HG02759 (cell line): ENCODE measurements around the gene MYADM.
"Not testable (repeated sequence)": the region's sequence is repeated elsewhere in the genome, so short reads cannot be mapped to it uniquely, and the experiment has no call there.

Source experiments
- ATAC-seq: cut with Tn5 transposase; IDR thresholded peaks from one replicate; pipeline ENCODE4 v1.9.1; 2021; ENCODE audit warnings: mild to moderate bottlenecking, moderate library complexity; ENCODE audit not compliant: unreplicated experiment

Gene MYADM, protein sequence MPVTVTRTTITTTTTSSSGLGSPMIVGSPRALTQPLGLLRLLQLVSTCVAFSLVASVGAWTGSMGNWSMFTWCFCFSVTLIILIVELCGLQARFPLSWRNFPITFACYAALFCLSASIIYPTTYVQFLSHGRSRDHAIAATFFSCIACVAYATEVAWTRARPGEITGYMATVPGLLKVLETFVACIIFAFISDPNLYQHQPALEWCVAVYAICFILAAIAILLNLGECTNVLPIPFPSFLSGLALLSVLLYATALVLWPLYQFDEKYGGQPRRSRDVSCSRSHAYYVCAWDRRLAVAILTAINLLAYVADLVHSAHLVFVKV

DNA sequence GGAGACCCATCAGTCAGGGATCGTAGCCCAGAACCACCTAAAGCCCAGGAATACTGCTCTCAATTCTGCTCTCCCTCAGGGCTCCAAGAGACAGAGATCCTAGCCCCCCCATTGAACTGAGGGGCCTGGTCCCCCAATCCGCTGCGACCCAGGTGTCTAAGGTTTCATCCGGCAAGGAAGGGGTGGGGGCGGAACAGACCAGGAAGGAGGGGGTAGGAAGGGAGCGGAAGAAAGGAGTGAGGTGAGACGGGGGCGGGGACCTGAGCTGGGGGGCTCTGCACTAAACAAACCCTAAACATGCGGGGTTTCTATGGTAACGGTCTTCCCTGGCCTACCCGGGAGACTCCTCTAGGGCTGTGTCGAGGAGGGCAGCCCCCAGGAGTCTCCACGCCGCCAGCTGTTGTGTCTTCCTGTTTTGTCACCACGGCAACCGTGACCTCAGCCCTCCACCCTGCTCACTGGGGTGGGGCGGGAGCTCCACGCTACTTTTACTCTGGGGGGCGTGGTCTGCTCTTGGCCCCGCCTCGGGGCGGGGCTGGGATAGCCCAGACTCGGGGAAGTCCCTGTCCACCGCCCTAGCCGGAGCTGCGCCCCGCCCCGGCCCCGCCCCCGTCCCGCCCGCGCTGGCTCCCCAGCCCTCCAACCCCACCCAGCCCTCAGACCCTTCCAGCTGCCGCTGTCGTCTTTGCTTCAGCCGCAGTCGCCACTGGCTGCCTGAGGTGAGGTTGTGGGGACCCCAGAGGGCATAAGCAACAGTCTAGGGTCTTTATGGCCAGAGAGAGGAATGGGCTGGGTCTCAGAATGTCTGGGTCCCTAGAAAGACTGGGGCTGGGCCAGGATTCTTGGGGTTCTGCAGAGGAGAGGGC is at the start of gene MYADM:
TSS of gene MYADM (plus strand) at position 659 of the 866 bp plus-strand sequence. CDS start 5,647 bp downstream, outside the sequence.
- ATAC-seq = peak; percentile 66

DNA sequence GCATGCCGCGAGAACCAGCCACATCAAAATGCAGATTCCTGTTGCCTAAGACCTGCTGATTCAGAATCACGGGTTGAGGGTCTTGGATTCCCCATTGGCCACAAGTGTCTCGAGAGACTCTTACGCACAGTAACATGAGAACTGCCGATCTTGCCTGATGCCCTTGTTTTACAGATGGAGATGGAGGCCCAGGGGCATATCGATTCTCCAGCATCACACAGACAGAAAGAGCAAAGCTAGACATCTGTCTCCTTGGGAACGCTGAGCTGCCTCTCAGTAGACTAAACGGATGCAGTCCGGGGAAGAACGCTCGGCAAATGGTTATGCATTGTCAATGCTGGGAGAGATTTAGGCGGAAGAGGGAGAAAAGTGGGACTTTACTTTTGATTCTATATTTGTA is 48.9 kb upstream of the MYADM start:
- ATAC-seq = no peak

DNA sequence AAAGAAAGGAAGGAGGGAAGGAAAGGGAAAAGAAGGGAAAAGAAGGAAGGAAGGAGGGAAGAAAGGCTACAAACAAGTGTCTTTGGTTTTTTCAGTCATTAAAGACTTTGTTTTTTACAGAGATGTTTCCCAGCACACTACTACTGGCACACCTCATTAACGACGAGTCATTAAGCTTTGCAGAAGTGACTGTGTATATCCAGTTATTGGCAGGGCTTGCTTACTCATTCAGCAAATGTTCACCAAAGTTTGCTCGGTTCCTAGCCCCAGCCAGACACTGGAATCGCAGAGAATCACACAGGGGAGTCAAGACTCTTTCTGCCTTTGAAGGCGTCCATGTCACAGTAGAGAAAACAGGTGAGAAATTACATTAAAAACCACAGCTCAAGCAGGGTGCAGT is 47.8 kb upstream of the MYADM start:
- ATAC-seq = no peak

GRCh38 chr19:53823380-53824120 is 44.1 kb upstream of the MYADM start:
- no peak for ATAC-seq

DNA sequence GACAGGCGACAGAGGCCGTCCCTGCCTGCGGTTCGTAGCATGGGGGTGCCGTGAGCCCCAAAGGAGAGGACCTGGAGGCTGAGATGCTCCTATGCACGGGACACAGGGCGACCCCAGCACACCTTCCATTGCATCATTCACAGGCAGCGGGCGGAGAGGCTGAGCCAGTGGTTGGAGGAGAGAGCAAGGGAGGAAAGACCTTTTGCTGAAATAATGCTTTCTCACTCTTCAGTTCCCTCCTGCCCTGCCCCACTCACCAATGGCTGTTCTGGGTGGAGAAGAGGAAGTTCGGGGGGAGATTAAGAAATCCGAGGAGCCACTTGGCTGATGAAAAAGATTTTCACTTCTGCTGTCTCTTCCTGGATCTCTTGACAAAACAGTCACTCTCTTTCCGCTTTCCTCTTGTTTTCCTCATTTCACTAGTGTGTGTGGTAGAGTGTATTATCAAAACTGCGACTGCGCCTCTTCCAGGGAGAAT is 43.5 kb upstream of the MYADM start, which contains the start of gene NLRP12:
TSS of gene NLRP12 (minus strand) at position 181 of the 478 bp plus-strand sequence. CDS start at position 41, 140 bp downstream.
- no peak for ATAC-seq

GRCh38 chr19:53826876-53827275 is 40.8 kb upstream of the MYADM start:
- no peak for ATAC-seq

DNA sequence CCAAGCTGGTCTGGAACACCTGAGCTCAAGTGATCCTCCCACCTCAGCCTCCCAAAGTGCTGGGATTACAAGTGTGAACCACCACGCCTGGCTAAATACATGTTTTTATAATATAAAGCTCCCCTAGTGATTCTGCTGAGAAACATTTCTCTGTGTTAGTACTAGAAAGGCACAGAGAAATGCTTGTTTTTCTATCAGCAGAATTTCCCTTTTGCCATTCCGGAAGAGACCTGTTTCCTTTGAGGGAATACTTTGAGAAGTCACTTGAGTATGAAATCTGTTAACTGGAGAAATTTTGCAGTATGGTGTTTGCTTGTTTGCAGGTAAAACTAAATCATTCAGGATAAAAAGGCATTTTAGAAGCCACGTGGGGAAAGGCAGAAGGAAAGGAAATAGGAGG is 39.2 kb upstream of the MYADM start:
- no peak for ATAC-seq

DNA sequence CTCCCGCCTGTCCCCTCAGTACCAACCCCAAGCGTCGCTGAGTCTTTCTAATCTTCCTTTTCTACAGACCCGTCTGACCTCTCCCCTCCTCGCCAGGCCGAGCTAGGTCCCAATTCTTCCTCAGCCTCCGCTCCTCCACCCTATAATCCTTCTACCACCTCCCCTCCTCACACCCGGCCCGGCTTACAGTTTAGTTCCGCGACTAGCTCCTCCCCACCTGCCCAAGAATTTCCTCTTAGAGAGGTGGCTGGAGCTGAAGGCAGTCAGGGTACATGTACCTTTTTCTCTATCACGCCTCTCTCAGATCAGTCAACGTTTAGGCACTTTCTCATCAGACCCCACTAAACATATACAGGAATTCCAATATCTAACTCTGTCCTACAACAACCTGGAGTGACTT is 34.8 kb upstream of the MYADM start:
- not testable (repeated sequence) for ATAC-seq

DNA sequence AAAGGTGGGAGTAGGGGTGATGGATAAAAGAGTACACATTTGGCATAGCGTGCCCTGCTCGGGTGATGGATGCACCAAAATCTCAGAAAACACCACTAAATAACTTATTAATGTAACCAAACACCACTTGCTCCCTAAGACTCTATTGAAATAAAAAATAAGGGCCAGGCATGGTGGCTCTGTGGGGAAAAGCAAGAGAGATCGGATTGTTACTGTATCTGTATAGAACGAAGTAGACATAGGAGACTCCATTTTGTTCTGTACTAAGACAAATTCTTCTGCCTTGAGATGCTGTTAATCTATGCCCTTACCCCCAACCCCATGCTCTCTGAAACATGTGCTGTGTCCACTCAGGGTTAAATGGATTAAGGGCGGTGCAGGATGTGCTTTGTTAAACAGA is 29.2 kb upstream of the MYADM start:
- ATAC-seq = not testable (repeated sequence)

DNA sequence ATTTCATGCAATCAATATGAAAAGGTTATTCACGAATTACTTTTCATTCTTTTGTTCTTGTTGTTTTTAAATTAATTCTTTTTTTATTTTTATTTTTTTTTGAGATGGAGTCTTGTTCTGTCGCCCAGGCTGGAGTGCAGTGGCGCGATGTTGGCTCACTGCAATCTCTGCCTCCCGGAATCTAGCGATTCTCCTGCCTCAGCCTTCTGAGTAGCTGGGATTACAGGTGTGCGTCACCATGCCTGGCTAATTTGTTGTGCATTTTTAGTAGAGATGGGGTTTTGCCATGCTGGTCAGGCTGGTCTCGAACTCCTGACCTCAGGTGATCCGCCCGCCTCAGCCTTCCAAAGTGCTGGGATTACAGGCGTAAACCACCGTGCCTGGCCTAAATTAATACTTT is 27.4 kb upstream of the MYADM start:
- ATAC-seq = not testable (repeated sequence)

- not testable (repeated sequence) for ATAC-seq
Measured at GRCh38 chr19:53840914-53841313, 26.8 kb upstream of the MYADM start.

- no peak for ATAC-seq
Measured at GRCh38 chr19:53844849-53845246, 22.8 kb upstream of the MYADM start.

- no peak for ATAC-seq
Measured at GRCh38 chr19:53847555-53847954, 20.1 kb upstream of the MYADM start.

DNA sequence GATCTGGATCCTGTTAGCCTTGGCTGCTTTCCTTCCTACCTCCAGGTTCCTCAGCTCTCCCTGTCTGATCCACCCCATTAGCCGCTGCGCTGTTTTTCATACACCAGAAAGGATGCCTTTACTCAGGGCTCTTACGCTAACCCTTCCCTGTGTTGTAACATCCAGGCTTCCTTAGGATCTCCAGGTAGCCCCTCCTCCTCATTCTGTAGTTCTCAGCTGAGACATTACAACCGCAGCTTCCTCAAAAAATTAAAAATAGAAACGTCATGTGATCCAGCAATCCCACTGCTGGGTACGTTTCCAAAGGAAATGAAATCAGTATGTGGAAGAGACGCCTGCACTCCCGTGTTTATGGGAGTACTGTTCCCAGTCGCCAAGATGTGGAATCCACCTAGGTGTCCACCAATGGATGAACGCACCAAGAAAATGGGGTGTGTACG is 18.4 kb upstream of the MYADM start:
- ATAC-seq = no peak

DNA sequence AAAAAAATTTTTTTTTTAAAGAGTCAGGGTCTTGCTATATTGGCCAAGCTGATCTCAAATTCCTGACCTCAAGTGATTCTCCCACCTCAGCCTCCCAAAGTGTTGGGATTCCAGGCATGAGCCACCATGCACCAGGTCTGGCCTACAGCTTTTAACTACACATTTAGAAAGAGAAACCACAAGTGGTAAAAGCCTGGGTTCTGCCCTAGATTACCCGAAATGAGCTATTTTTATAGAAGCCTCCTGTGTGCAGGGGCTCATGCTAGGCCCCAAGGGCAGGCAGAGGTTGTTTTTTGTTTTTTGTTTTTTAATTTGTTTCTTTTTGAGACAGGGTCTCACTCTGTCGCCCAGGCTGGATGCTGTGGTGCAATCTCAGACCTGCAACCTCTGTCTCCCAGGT is 14.0 kb upstream of the MYADM start:
- ATAC-seq = peak; percentile 51

DNA sequence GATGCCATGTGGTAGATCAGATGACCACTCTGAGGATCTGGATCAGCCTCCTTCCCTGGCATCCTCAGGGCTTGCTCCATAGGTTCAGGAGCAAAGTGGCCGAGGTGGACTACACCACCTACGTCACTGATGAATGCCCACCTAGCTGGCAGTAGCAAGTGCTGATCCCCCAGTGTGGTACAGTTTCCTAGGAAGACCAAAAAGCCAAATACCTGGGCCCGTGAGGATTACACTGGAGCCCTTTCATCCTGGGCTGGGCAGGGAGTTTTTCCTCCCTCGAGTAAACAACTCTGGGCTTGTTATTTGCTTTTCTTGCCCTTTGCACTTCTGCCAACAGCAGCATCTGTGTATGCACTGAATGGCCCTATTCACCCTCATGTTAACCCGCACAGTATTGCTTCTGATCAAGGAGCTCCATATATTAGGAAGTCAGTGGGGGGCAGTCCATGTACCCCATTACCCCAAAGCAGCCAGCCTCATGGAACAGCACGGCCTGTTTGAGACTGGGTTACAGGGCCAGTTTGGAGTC is 3.3 kb upstream of the MYADM start:
- no peak for ATAC-seq

DNA sequence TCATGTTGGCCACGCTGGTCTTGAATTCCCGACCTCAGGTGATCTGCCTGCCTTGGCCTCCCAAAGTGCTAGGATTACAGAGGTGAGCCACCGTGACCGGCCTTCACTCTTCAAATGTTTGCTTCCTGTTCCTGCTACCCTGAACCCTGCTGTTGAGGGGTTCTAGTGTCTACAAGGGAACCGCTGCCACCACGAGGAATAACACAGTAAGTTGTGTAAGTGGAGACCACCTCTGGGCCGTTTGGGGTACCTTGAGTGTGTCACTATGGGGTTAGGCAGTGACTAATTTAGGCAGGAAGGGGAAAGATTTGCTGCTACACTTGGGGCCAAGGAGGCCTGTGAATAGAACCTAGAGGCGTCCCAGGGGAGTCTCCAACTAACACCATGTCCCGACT is 2.2 kb upstream of the MYADM start:
- ATAC-seq = no peak

GRCh38 chr19:53865918-53866864 is 1.5 kb upstream of the MYADM start:
- peak; percentile 29 for ATAC-seq

DNA sequence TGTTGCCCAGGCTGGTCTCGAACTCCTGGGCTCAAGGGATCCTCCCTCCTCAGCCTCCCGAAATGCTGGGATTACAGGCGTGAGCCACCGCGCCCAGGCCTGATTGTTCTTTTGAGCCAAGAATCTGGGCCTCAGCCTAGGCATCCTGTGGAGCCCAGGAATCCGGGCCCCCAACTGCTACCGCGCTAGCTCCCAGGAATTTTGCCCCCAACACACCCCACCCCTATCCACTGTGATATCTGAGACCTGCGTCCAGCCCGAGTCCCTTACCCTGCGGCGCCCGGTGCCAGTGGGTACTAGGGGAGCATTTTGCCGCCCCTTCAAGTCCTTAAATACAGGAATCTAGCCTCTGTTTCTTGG is 838 bp upstream of the MYADM start:
- no peak for ATAC-seq
